Neural progenitor cell (in vitro differentiated cells): ENCODE results near the gene ADAMTS6. TPM values are rescaled to one million over a fixed set of nuclear protein-coding genes. Genes with fewer than 3 reads are reported as not detected.

Experiments used
- DNase-seq: peaks from one replicate; pipeline ENCODE4 v3.0.0-alpha.2; 2016; ENCODE audit warnings: low spot score
- H2AFZ ChIP-seq: fragments of 200-600 bp; sonication (generic); replicated peaks from 2 replicates; pipeline ENCODE4 v1.6.1; 2016; ENCODE audit warnings: antibody characterized with exemption
- H3F3A ChIP-seq: fragments of 200-600 bp; sonication (generic); 2 replicates; pipeline ENCODE4 v1.6.1; 2016; ENCODE audit warnings: antibody characterized with exemption, low read depth
- H3K27ac ChIP-seq: fragments of 200-600 bp; sonication (generic); 2 replicates; pipeline ENCODE4 v1.5.1; 2016; ENCODE audit warnings: mild to moderate bottlenecking
- H3K27me3 ChIP-seq: fragments of 200-600 bp; sonication (generic); 2 replicates; pipeline ENCODE4 v1.6.1; 2016; ENCODE audit warnings: mild to moderate bottlenecking, moderate library complexity
- H3K36me3 ChIP-seq: fragments of 200-600 bp; sonication (generic); 2 replicates; pipeline ENCODE4 v1.5.1; 2016
- H3K4me1 ChIP-seq: fragments of 200-600 bp; sonication (generic); 2 replicates; pipeline ENCODE4 v1.6.1; 2016; ENCODE audit warnings: mixed run types
- H3K4me2 ChIP-seq: fragments of 200-600 bp; sonication (generic); 2 replicates; pipeline ENCODE4 v1.6.1; 2016
- H3K4me3 ChIP-seq: fragments of 200-600 bp; sonication (generic); 2 replicates; pipeline ENCODE4 v1.5.1; 2016
- H3K79me2 ChIP-seq: fragments of 200-600 bp; sonication (generic); 2 replicates; pipeline ENCODE4 v1.6.1; 2016; ENCODE audit warnings: low read depth
- H3K9ac ChIP-seq: fragments of 200-600 bp; sonication (generic); 2 replicates; pipeline ENCODE4 v1.6.1; 2016
- H3K9me3 ChIP-seq: fragments of 200-600 bp; sonication (generic); 2 replicates; pipeline ENCODE4 v1.5.1; 2016; ENCODE audit warnings: low read depth
- H4K20me1 ChIP-seq: fragments of 200-600 bp; sonication (generic); 2 replicates; pipeline ENCODE4 v1.6.1; 2016; ENCODE audit warnings: low read depth
- H3K27ac Mint-ChIP-seq: 3 replicates; pipeline ENCODE4 v1.8.0; 2021; ENCODE audit warnings: mixed read lengths
- H3K27me3 Mint-ChIP-seq: 2 replicates; pipeline ENCODE4 v1.8.0; 2022; ENCODE audit warnings: low read depth, mild to moderate bottlenecking, inconsistent platforms, moderate library complexity, mixed read lengths; ENCODE audit not compliant: insufficient read depth
- H3K36me3 Mint-ChIP-seq: 3 replicates; pipeline ENCODE4 v1.8.0; 2021; ENCODE audit warnings: mixed read lengths
- H3K4me1 Mint-ChIP-seq: 3 replicates; pipeline ENCODE4 v1.8.0; 2021; ENCODE audit warnings: mixed read lengths
- H3K4me3 Mint-ChIP-seq: 3 replicates; pipeline ENCODE4 v1.8.0; 2021; ENCODE audit warnings: mild to moderate bottlenecking, moderate library complexity, mixed read lengths
- H3K9me3 Mint-ChIP-seq: 3 replicates; pipeline ENCODE4 v1.8.0; 2020; ENCODE audit warnings: mixed read lengths
- CTCF ChIP-seq: fragments of 200-600 bp; sonication (generic); IDR thresholded peaks from 2 replicates; pipeline ENCODE4 v1.5.1; 2017; ENCODE audit warnings: antibody characterized with exemption, mild to moderate bottlenecking
- EZH2 ChIP-seq: fragments of 200-600 bp; sonication (generic); IDR thresholded peaks from 2 replicates; pipeline ENCODE4 v1.6.1; 2017; ENCODE audit warnings: antibody characterized with exemption, mild to moderate bottlenecking, moderate library complexity
- EZH2phosphoT487 ChIP-seq: fragments of 200-600 bp; sonication (generic); IDR thresholded peaks from 2 replicates; pipeline ENCODE4 v1.6.1; 2017; ENCODE audit warnings: antibody characterized with exemption
- total RNA-seq: library from RNA; depleted of rRNA; stranded (reverse); fragments of >200 nt; gene quantifications from 2 replicates; pipeline ENCODE4 v1.2.3, GENCODE V29; 2015; ENCODE audit warnings: low replicate concordance

Gene ADAMTS6
- total RNA-seq, 1 donor from 2014 or later: 14.3 TPM

DNA sequence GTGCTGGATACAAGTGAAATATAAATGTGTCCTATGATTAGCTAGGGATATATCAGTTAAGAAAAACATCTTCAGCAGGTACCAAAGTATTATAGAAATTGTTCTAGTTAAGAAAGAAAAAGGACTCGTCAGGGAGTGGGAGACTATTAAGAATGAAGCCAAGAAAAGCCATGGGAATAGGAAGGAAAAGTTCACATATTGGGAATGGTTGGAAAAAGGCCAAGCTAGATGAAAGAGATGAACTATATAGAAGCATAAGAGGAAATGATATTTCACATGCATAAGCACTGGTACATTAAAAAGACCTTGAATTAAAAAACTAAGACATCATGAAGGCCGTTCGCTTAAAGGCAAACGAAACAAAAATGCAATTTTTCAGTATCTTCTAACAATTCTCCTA is 237.7 kb downstream of the ADAMTS6 start:
- Histone ChIP-seq H3K9ac (no peak overlapping the region), H3K4me1 (no peaks in the 10 kb centered on the region), H4K20me1 (no peaks in the 10 kb centered on the region), H3K27me3 (no peaks in the 10 kb centered on the region), H3K4me2 (no peak overlapping the region), H3K36me3 (no peaks in the 10 kb centered on the region), H2AFZ (no peak overlapping the region), H3K4me3 (no peak overlapping the region), H3F3A (no peaks in the 10 kb centered on the region), H3K79me2 (no peaks in the 10 kb centered on the region), H3K9me3 (no peaks in the 10 kb centered on the region), H3K27ac (no peak overlapping the region)
- Mint-ChIP-seq H3K27me3 (no peaks in the 10 kb centered on the region), H3K4me3 (no peak overlapping the region), H3K27ac (no peak overlapping the region), H3K9me3 (no peaks in the 10 kb centered on the region), H3K4me1 (no peaks in the 10 kb centered on the region), H3K36me3 (no peaks in the 10 kb centered on the region)
- no peak for TF ChIP-seq EZH2
- TF ChIP-seq EZH2phosphoT487: no peak
- no peak for TF ChIP-seq CTCF
- DNase-seq: no peak

- no peaks in the 10 kb centered on the region for H3K36me3 ChIP-seq
- no peaks in the 10 kb centered on the region for H3K4me1 Mint-ChIP-seq
Measured at GRCh38 chr5:65243161-65243560, 238.6 kb downstream of the ADAMTS6 start.

DNA sequence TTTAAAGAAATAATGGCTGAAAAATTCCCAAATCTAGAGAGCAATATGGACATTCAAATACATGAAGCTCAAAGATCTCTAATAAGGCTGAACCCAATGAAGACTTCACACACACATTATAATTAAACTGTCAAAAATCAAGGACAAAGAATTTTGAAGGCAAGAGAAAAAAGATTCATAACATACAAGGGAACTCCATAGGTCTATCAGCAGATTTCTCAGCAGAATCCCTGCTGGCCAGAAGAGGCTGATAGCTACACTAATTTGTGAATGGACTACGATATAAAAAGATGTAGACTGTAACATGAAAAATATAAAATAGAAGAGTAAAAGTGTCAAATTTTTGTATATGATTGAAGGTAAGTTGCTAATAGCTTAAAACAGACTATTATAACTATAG is 251.9 kb downstream of the ADAMTS6 start:
- Histone ChIP-seq H3F3A (no peaks in the 10 kb centered on the region), H4K20me1 (no peaks in the 10 kb centered on the region), H3K27ac (no peak overlapping the region), H3K9me3 (peaks cover 4% of the 10 kb centered on the region), H3K36me3 (no peaks in the 10 kb centered on the region), H3K27me3 (no peaks in the 10 kb centered on the region), H3K9ac (no peak overlapping the region), H3K4me2 (no peak overlapping the region), H2AFZ (no peak overlapping the region), H3K79me2 (no peaks in the 10 kb centered on the region), H3K4me3 (no peak overlapping the region), H3K4me1 (no peaks in the 10 kb centered on the region)
- H3K27ac Mint-ChIP-seq: no peak overlapping the region
- H3K9me3 Mint-ChIP-seq: peaks cover 14% of the 10 kb centered on the region
- no peaks in the 10 kb centered on the region for H3K4me1 Mint-ChIP-seq
- TF ChIP-seq CTCF: no peak
- TF ChIP-seq EZH2phosphoT487: no peak
- TF ChIP-seq EZH2: no peak
- peaks cover 2% of the 10 kb centered on the region for H3K36me3 Mint-ChIP-seq
- DNase-seq: no peak
- no peaks in the 10 kb centered on the region for H3K27me3 Mint-ChIP-seq
- no peak overlapping the region for H3K4me3 Mint-ChIP-seq

More at GRCh38 chr5:65243161-65243560, 238.6 kb downstream of the ADAMTS6 start:
- no peak overlapping the region for H3K27ac Mint-ChIP-seq
- Histone ChIP-seq H3K4me2 (no peak overlapping the region), H4K20me1 (no peaks in the 10 kb centered on the region), H3F3A (no peaks in the 10 kb centered on the region), H3K9me3 (no peaks in the 10 kb centered on the region), H2AFZ (no peak overlapping the region), H3K4me3 (no peak overlapping the region), H3K4me1 (no peaks in the 10 kb centered on the region), H3K27ac (no peak overlapping the region), H3K9ac (no peak overlapping the region), H3K79me2 (no peaks in the 10 kb centered on the region), H3K27me3 (no peaks in the 10 kb centered on the region)
- no peaks in the 10 kb centered on the region for H3K36me3 Mint-ChIP-seq
- no peak overlapping the region for H3K4me3 Mint-ChIP-seq
- no peak for TF ChIP-seq EZH2phosphoT487
- no peak for TF ChIP-seq CTCF
- no peak for TF ChIP-seq EZH2
- DNase-seq: no peak
- H3K9me3 Mint-ChIP-seq: no peaks in the 10 kb centered on the region
- no peaks in the 10 kb centered on the region for H3K27me3 Mint-ChIP-seq
